Loucy (cell line): ENCODE measurements around the gene USP2.

Source experiments
- H2AFZ ChIP-seq: fragments of 200-600 bp; sonication (generic); 2 replicates; pipeline ENCODE4 v1.6.0; 2016; ENCODE audit warnings: antibody characterized with exemption, mild to moderate bottlenecking, low read length, moderate library complexity
- H3F3A ChIP-seq: fragments of 200-600 bp; 2 replicates; pipeline ENCODE4 v1.6.0; 2016; ENCODE audit warnings: antibody characterized with exemption, low read depth, mild to moderate bottlenecking
- H3K27me3 ChIP-seq: fragments of 200-600 bp; sonication (generic); 2 replicates; pipeline ENCODE4 v1.6.1; 2014; ENCODE audit warnings: low read length, mild to moderate bottlenecking; ENCODE audit not compliant: insufficient read depth, poor library complexity, severe bottlenecking
- H3K36me3 ChIP-seq: fragments of 200-600 bp; sonication (generic); 2 replicates; pipeline ENCODE4 v1.6.1; 2016; ENCODE audit warnings: low read length; ENCODE audit not compliant: insufficient read depth
- H3K4me1 ChIP-seq: fragments of 200-600 bp; sonication (generic); 2 replicates; pipeline ENCODE4 v1.5.1; 2014; ENCODE audit warnings: low read length, mild to moderate bottlenecking; ENCODE audit not compliant: insufficient read depth, poor library complexity, severe bottlenecking
- H3K4me2 ChIP-seq: fragments of 200-600 bp; sonication (generic); 2 replicates; pipeline ENCODE4 v1.6.0; 2014; ENCODE audit warnings: antibody characterized with exemption, low read length, low read depth, mild to moderate bottlenecking; ENCODE audit not compliant: poor library complexity, severe bottlenecking
- H3K4me3 ChIP-seq: fragments of 200-600 bp; sonication (generic); 2 replicates; pipeline ENCODE4 v1.5.1; 2014; ENCODE audit warnings: low read length, mild to moderate bottlenecking, mixed read lengths; ENCODE audit not compliant: poor library complexity, severe bottlenecking
- H3K79me2 ChIP-seq: fragments of 200-600 bp; sonication (generic); 2 replicates; pipeline ENCODE4 v1.6.1; 2014; ENCODE audit warnings: low read length; ENCODE audit not compliant: insufficient read depth
- H3K9ac ChIP-seq: fragments of 200-600 bp; sonication (generic); 2 replicates; pipeline ENCODE4 v1.6.0; 2014; ENCODE audit warnings: mild to moderate bottlenecking, low read depth, low read length, moderate library complexity; ENCODE audit not compliant: poor library complexity, severe bottlenecking
- H3K9me2 ChIP-seq: fragments of 200-600 bp; sonication (generic); replicated peaks from 2 replicates; pipeline ENCODE4 v1.6.1; 2016; ENCODE audit warnings: low read depth, low read length, mixed read lengths
- H3K9me3 ChIP-seq: fragments of 200-600 bp; sonication (generic); 2 replicates; pipeline ENCODE4 v1.6.1; 2014; ENCODE audit warnings: mild to moderate bottlenecking, antibody characterized with exemption, low read length, low read depth; ENCODE audit not compliant: insufficient read depth
- H4K20me1 ChIP-seq: fragments of 200-600 bp; sonication (generic); 2 replicates; pipeline ENCODE4 v1.6.0; 2014; ENCODE audit warnings: antibody characterized with exemption, low read length, mild to moderate bottlenecking; ENCODE audit not compliant: insufficient read depth, poor library complexity, severe bottlenecking
- EZH2phosphoT487 ChIP-seq: fragments of 200-600 bp; IDR thresholded peaks from 2 replicates; pipeline ENCODE4 v1.6.1; 2018; ENCODE audit warnings: antibody characterized with exemption, mild to moderate bottlenecking, moderate library complexity, borderline replicate concordance
- TF ChIP-seq, protein P1 (sequence below): fragments of 200-600 bp; sonication (generic); conservative IDR thresholded peaks from 2 replicates; pipeline ENCODE4 v1.5.1; 2014; ENCODE audit warnings: mild to moderate bottlenecking, antibody characterized with exemption, low read length

USP2 gene

DNA sequence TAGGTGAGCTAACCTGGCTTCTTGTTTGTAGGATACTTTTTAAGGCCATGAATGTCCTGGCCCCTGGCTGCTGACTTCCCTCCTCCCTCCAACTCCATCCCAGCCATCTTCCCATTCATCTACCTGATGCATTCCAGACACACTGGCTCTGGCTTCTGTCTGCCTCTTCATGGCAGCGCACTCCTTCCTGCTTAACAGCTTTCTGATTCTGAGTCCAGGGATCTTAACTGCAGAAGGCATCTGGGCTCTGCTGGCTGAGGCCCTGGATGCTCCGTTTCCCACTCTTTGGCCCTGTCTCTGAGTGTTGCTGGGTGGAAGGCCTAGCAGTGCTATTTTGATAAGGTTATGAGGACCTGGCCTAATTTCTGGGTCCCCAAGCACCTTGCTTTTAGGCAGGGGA, 43.3 kb upstream of the USP2 start:
- H3F3A ChIP-seq = no peaks in the 10 kb centered on the region
- H2AFZ ChIP-seq = no peak overlapping the region
- no peaks in the 10 kb centered on the region for H3K9me3 ChIP-seq
- H4K20me1 ChIP-seq = no peaks in the 10 kb centered on the region
- H3K4me1 ChIP-seq = no peaks in the 10 kb centered on the region
- no peaks in the 10 kb centered on the region for H3K9me2 ChIP-seq
- no peaks in the 10 kb centered on the region for H3K36me3 ChIP-seq
- H3K4me2 ChIP-seq = no peak overlapping the region
- H3K79me2 ChIP-seq = no peaks in the 10 kb centered on the region
- H3K9ac ChIP-seq = no peak overlapping the region
- TF ChIP-seq, protein P1, sequence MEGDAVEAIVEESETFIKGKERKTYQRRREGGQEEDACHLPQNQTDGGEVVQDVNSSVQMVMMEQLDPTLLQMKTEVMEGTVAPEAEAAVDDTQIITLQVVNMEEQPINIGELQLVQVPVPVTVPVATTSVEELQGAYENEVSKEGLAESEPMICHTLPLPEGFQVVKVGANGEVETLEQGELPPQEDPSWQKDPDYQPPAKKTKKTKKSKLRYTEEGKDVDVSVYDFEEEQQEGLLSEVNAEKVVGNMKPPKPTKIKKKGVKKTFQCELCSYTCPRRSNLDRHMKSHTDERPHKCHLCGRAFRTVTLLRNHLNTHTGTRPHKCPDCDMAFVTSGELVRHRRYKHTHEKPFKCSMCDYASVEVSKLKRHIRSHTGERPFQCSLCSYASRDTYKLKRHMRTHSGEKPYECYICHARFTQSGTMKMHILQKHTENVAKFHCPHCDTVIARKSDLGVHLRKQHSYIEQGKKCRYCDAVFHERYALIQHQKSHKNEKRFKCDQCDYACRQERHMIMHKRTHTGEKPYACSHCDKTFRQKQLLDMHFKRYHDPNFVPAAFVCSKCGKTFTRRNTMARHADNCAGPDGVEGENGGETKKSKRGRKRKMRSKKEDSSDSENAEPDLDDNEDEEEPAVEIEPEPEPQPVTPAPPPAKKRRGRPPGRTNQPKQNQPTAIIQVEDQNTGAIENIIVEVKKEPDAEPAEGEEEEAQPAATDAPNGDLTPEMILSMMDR = no peak
- TF ChIP-seq EZH2phosphoT487 = no peak
- no peak overlapping the region for H3K4me3 ChIP-seq
- H3K27me3 ChIP-seq = no peaks in the 10 kb centered on the region

DNA sequence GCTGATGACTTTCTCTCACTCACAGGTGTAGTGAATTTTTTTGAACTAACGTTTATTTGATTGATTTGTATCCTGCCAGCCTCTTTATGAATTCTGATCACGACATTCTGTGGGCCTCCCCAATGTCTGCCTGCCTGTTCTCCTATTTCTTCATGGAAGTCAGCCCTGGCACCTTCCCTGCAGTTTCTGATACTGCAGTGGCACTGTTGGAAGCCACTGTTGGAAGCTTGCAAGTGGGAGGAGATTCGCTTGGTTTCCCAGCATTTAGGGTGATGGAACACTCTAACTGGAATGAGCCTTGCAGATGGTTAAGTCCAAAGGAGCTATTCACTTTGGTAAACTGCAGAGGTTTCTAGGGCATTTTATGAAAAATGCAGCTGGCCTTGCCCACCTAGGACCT, 42.8 kb upstream of the USP2 start:
- no peaks in the 10 kb centered on the region for H3K36me3 ChIP-seq
- H3K79me2 ChIP-seq = no peaks in the 10 kb centered on the region
- H2AFZ ChIP-seq = no peak overlapping the region
- H3K4me3 ChIP-seq = no peak overlapping the region
- H3F3A ChIP-seq = no peaks in the 10 kb centered on the region
- no peak overlapping the region for H3K4me2 ChIP-seq
- no peaks in the 10 kb centered on the region for H3K27me3 ChIP-seq
- H3K9me2 ChIP-seq = no peaks in the 10 kb centered on the region
- no peaks in the 10 kb centered on the region for H4K20me1 ChIP-seq
- no peaks in the 10 kb centered on the region for H3K4me1 ChIP-seq
- no peak overlapping the region for H3K9ac ChIP-seq
- no peak for TF ChIP-seq EZH2phosphoT487
- TF ChIP-seq, protein P1 = no peak
- H3K9me3 ChIP-seq = no peaks in the 10 kb centered on the region

DNA sequence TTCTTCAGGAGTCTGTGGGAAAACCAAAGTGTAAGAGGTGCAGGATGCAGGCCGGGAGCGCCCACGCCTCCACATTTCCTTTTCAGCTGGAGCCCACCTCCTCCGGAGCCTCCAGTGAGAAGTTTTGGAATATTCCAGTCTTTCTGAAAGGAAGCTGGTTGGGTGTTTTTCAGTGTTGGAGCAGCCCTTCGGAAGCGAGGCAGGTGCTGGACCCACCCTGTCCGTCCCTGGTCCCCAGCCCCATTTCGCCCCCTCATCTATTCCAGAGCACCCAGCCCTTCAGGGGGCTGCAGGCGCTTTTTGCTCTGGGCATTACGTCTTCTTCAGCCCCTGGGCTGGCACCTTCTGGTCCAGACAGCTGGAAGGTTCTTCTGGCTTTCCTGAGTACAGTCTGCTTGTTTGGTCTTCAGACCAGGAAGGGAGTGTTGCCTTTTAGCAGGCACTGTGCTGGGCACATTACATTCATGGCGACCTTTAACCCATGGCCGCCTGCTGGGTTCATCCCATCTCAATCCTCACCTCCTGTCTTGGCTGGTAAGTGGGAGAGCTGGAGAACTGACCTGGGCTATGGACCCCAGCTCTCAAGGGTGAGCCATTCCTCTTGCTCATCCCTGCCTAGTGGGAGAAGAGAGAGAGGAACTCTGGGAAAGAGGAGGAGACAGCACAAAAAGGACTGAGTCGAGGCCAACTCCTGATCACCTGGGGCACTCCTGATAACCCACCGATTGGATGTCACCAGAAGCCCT, 42.2 kb upstream of the USP2 start:
- no peaks in the 10 kb centered on the region for H3K79me2 ChIP-seq
- H3F3A ChIP-seq = no peaks in the 10 kb centered on the region
- no peaks in the 10 kb centered on the region for H3K36me3 ChIP-seq
- H3K4me2 ChIP-seq = no peak overlapping the region
- no peaks in the 10 kb centered on the region for H3K27me3 ChIP-seq
- no peaks in the 10 kb centered on the region for H3K4me1 ChIP-seq
- TF ChIP-seq EZH2phosphoT487 = no peak
- TF ChIP-seq, protein P1 = no peak
- no peaks in the 10 kb centered on the region for H4K20me1 ChIP-seq
- no peak overlapping the region for H2AFZ ChIP-seq
- H3K4me3 ChIP-seq = no peak overlapping the region
- H3K9me3 ChIP-seq = no peaks in the 10 kb centered on the region
- H3K9me2 ChIP-seq = no peaks in the 10 kb centered on the region
- no peak overlapping the region for H3K9ac ChIP-seq
